Measurements from ENCODE around the gene LHX3. TPM values are rescaled to one million over a fixed set of nuclear protein-coding genes. Genes with fewer than 3 reads are reported as not detected.

Gene LHX3
- total and polyA plus RNA-seq, 8 donors: not detected

GRCh38 chr9:136193127-136193890, 11.6 kb downstream of the LHX3 start:
- no peaks in the 10 kb centered on the region for H3K9me3 ChIP-seq
- no peak for TF ChIP-seq CTCF (IDR thresholded peaks at IDR 0.05)
- H3K36me3 ChIP-seq: no peaks in the 10 kb centered on the region
- ATAC-seq: no peak
- H3K4me1 ChIP-seq: no peaks in the 10 kb centered on the region
- peaks cover 77 to 100% of the 10 kb centered on the region in 2 donors for H3K27me3 ChIP-seq
- H3K27ac ChIP-seq: no peak overlapping the region
- no peak for DNase-seq
- intact Hi-C loops (cut with DNase I): no loop called here
- H3K4me3 ChIP-seq: no peak overlapping the region

GRCh38 chr9:136192289-136193126, 12.4 kb downstream of the LHX3 start:
- Histone ChIP-seq H3K27me3 (peaks cover 69 to 100% of the 10 kb centered on the region in 2 donors), H3K36me3 (no peaks in the 10 kb centered on the region)
- TF ChIP-seq CTCF (IDR thresholded peaks at IDR 0.05): no peak

GRCh38 chr9:136191960-136192286, 13.0 kb downstream of the LHX3 start:
- no peak for TF ChIP-seq CTCF (IDR thresholded peaks at IDR 0.05)
- ATAC-seq (no peak), DNase-seq (no peak)
- H3K27ac ChIP-seq: no peak overlapping the region
- no peaks in the 10 kb centered on the region for H3K9me3 ChIP-seq
- no peak overlapping the region for H3K4me3 ChIP-seq
- H3K27me3 ChIP-seq: peaks cover 63 to 100% of the 10 kb centered on the region in 2 donors
- no peaks in the 10 kb centered on the region for H3K36me3 ChIP-seq
- H3K4me1 ChIP-seq: no peaks in the 10 kb centered on the region
- intact Hi-C loops (cut with DNase I): no loop called here

More at GRCh38 chr9:136192289-136193126, 12.4 kb downstream of the LHX3 start:
- H3K27ac ChIP-seq: no peak overlapping the region
- H3K4me3 ChIP-seq: no peak overlapping the region
- ATAC-seq: no peak
- H3K4me1 ChIP-seq: no peaks in the 10 kb centered on the region
- intact Hi-C loops (cut with DNase I): no loop called here
- DNase-seq: no peak
- no peaks in the 10 kb centered on the region for H3K9me3 ChIP-seq

- H3K4me3 ChIP-seq: no peak overlapping the region
- H3K27ac ChIP-seq: no peak overlapping the region
- no peaks in the 10 kb centered on the region for H3K36me3 ChIP-seq
- ATAC-seq: no peak
- no peaks in the 10 kb centered on the region for H3K4me1 ChIP-seq
- no peaks in the 10 kb centered on the region for H3K9me3 ChIP-seq
- no peak for TF ChIP-seq CTCF (IDR thresholded peaks at IDR 0.05)
- intact Hi-C loops (cut with DNase I): no loop called here
- peaks cover 57 to 100% of the 10 kb centered on the region in 2 donors for H3K27me3 ChIP-seq
- DNase-seq: no peak
Measured at GRCh38 chr9:136191099-136191959, 13.6 kb downstream of the LHX3 start.

Data from left lung (tissue), 10 donors.